GM12864 (cell line): ENCODE data around the gene CELA3B.
"Not testable (repeated sequence)": the region's sequence is repeated elsewhere in the genome, so short reads cannot be mapped to it uniquely, and the experiment has no call there.

ENCODE experiments used
- DNase-seq: peaks from one replicate; pipeline ENCODE4 v3.0.0-alpha.2; 2011; ENCODE audit warnings: low read depth
- H3K4me3 ChIP-seq: 2 replicates; pipeline ENCODE4 v1.5.1; 2011; ENCODE audit warnings: mild to moderate bottlenecking, low read depth, low read length, control low read depth
- CTCF ChIP-seq: IDR thresholded peaks from 2 replicates; pipeline ENCODE4 v1.5.1; 2011; ENCODE audit warnings: low read depth, mild to moderate bottlenecking, moderate library complexity, low read length, control low read depth, inconsistent platforms; ENCODE audit errors: missing control alignments

Gene CELA3B

DNA sequence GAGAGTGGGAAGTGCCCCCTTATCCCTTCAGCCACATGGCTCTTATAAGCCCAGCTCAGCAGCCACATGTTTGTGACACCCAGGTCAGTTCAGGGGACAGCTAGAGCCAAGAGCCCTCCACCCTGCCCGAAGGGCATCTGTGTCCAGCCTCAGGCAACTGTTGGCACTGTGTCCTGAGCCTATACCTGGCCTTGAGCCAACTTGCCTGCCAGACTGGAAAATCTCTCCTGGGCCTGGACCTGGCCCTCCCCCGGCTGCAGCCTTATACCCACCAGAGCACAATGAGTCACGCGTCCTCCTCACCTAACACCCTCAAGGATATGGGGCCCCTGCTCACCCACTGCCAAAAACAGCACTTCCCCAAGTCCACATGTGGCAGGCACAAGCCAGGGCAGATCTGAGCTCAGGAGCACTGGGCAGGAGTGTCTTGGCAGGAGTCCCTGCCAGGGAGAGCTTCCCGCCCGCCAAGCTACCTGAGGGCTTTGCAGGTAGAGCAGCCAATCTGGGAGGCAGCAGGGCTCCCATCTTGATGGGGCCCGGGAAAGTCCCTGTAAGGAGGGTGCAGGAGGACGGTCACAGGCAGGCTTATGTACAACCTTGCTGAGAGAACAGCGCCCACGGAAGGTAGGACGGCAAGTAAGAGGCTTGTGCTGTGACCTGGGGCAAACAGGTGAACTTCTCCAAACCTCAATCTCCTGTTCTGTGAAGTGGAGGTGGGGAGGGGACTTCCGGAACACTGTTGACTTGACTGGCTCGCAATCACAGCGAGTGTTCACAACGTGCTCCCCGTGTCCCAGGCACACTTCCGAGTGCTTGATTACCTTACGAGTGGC is 19.9 kb upstream of the CELA3B start:
- no peak for TF ChIP-seq CTCF
- no peak for DNase-seq
- no peak overlapping the region for H3K4me3 ChIP-seq

DNA sequence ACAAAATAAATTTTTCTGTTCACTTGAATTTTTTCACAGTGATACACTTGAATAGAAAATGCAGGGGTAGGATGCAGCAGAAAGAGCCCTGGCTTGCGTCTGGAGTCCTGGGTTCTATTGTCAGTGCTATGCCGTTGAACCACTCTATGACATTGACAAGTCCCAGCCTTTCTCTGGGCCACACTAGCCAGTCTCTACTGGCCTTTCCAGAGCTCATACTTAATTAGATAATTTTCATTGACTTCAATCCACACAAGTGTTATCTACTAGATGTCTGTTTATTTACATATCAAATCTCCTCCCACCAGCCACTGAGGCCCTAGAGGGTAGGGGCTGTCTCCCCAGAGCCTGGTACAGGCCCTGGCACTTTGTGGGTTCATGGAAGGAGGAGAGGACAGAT is 15.5 kb upstream of the CELA3B start:
- no peak for DNase-seq
- no peak overlapping the region for H3K4me3 ChIP-seq
- TF ChIP-seq CTCF = no peak

GRCh38 chr1:21961799-21962198 is 15.0 kb upstream of the CELA3B start:
- no peak for DNase-seq
- no peak overlapping the region for H3K4me3 ChIP-seq
- TF ChIP-seq CTCF = no peak

GRCh38 chr1:21963477-21964217 is 13.2 kb upstream of the CELA3B start:
- H3K4me3 ChIP-seq = no peak overlapping the region
- DNase-seq = peak; percentile 39
- TF ChIP-seq CTCF = peak; percentile 95

- H3K4me3 ChIP-seq = no peak overlapping the region
- DNase-seq = no peak
- no peak for TF ChIP-seq CTCF
Measured at GRCh38 chr1:21966247-21967000, 10.4 kb upstream of the CELA3B start.

DNA sequence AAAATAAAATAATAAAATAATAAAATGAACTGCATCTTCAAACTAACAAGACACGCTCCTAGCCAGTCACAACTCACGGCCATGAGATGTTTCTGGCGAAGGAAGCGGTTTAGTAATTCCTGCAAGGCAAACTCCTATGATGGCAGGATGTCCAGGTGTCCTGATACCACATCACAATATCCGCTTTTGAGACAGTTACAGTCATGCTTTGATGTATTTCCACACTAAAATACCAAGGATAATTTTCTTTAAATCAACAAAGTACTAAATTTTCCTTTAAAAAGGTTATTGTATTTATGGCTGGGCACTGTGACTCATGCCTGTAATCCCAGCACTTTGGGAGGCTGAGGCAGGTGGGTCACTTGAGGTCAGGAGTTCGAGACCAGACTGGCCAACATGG is 9.6 kb upstream of the CELA3B start:
- not testable (repeated sequence) for DNase-seq, H3K4me3 ChIP-seq

GRCh38 chr1:21969066-21969465 is 7.8 kb upstream of the CELA3B start:
- H3K4me3 ChIP-seq, DNase-seq: not testable (repeated sequence)

DNA sequence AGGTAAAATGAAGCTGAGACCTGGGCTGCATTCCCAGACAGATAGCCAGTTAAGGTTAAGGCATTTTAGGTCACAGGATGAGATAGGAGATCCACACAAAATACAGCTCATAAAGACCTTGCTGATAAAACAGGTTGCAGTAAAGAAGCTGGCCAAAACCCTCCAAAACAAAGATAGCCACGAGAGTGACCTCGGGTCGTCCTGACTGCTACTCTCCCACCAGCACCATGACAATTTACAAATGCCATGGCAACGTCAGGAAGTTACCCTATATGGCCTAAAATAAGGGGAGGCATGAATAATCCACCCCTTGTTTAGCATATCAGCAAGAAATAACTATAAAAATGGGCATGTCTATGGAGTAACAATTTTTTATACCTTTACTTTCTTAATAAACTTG is 6.3 kb upstream of the CELA3B start:
- not testable (repeated sequence) for DNase-seq, H3K4me3 ChIP-seq

- H3K4me3 ChIP-seq, DNase-seq: not testable (repeated sequence)
Measured at GRCh38 chr1:21972973-21973441, 3.8 kb upstream of the CELA3B start.

DNA sequence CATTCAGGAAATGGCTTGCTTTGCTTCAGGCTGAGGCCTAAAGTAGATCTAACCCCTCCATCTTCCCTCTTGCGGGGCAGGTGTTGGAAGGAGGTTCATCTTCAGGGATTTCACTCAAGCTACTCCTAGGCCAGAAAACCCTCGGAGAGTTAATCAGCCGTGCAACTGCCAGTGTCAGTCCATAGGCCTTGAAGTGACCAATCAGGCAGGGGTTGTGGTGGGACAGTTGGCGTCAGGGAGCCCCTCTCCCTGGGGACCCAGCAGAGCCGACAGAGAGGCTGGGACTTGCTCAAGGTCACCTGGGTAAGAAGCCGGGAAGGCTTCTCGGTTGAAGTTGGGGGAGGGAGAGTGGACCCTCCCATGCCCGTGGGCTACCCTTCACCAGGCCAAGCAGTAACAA is 2.9 kb upstream of the CELA3B start:
- DNase-seq, H3K4me3 ChIP-seq: not testable (repeated sequence)

GRCh38 chr1:21974699-21975098 is 2.1 kb upstream of the CELA3B start:
- not testable (repeated sequence) for DNase-seq

GRCh38 chr1:21975296-21975695 is 1.5 kb upstream of the CELA3B start:
- not testable (repeated sequence) for DNase-seq, H3K4me3 ChIP-seq

More at GRCh38 chr1:21974699-21975098, 2.1 kb upstream of the CELA3B start:
- H3K4me3 ChIP-seq = not testable (repeated sequence)
